ENCODE results near the gene TTC1.

Gene TTC1

GRCh38 chr5:159982421-159983173 is 26.3 kb upstream of the TTC1 start:
- H3K27me3 ChIP-seq (ENCODE audit: insufficient read depth, insufficient read length), result peaks cover 21% of the 10 kb centered on the region
- H3K9ac ChIP-seq (ENCODE audit: insufficient read length, low read depth), result no peak overlapping the region
- H3K4me1 ChIP-seq (ENCODE audit: insufficient read depth, insufficient read length), result no peaks in the 10 kb centered on the region
- no peak overlapping the region for H3K4me3 ChIP-seq (ENCODE audit: insufficient read length, low read depth)
- TF ChIP-seq YY1 (IDR thresholded peaks at IDR 0.05; ENCODE audit: insufficient read depth, insufficient read length) (no peak), ZNF274 (IDR thresholded peaks at IDR 0.05; ENCODE audit: low read depth, low read length) (no peak), SUZ12 (IDR thresholded peaks at IDR 0.05; ENCODE audit: extremely low read depth, insufficient read depth, insufficient read length) (no peak)
- no peak for DNase-seq (ENCODE audit: low read depth, low spot score)
- H3K36me3 ChIP-seq (ENCODE audit: insufficient read depth, insufficient read length, low read length), result no peaks in the 10 kb centered on the region
- no peaks in the 10 kb centered on the region for H3K9me3 ChIP-seq (ENCODE audit: insufficient read depth, low read length)

DNA sequence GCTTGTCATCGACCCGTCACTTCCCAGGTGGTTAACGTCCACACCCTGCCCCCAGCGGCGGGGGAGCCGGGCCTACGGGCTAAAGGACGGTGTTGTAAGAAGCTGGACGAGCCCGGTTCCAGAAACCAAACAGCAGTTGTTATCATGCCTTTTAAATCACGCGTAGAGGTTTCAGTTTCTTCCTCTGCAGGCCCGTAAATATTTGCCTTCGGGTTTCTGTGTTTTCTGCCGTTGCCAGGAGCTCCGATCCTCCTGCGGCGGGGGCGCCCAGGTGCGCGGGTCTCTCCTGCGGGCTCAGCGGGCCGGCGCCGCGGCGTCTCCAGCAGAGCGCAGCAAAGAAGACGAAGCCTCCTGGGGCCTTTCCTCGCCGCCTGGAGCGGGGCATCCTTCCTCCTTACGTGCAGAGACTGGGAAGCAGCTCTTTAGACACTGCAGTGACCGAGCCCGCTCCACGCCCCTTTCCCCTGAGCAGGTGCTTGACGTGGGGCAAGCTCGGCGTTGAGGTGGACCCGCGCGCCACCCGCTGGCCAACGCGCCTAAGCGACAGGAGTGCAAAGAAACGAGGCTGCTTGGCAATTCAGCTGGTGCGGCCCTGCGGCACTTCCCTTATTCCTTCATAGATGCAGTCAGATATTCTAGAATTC is 21.8 kb upstream of the TTC1 start:
- peak; percentile 46 for DNase-seq (ENCODE audit: low read depth, low spot score)
- Histone ChIP-seq H3K9me3 (ENCODE audit: insufficient read depth, low read length) (peaks cover 7% of the 10 kb centered on the region; the same call in 1 of the 2 replicates), H3K9ac (ENCODE audit: insufficient read length, low read depth) (peak overlapping the region; percentile 50), H3K36me3 (ENCODE audit: insufficient read depth, insufficient read length, low read length) (no peaks in the 10 kb centered on the region), H3K27me3 (ENCODE audit: insufficient read depth, insufficient read length) (peaks cover 21% of the 10 kb centered on the region), H3K4me1 (ENCODE audit: insufficient read depth, insufficient read length) (no peaks in the 10 kb centered on the region), H3K4me3 (ENCODE audit: insufficient read length, low read depth) (peak overlapping the region; percentile 18)
- TF ChIP-seq YY1 (IDR thresholded peaks at IDR 0.05; ENCODE audit: insufficient read depth, insufficient read length), result no peak
- no peak for TF ChIP-seq ZNF274 (IDR thresholded peaks at IDR 0.05; ENCODE audit: low read depth, low read length)
- no peak for TF ChIP-seq SUZ12 (IDR thresholded peaks at IDR 0.05; ENCODE audit: extremely low read depth, insufficient read depth, insufficient read length)

DNA sequence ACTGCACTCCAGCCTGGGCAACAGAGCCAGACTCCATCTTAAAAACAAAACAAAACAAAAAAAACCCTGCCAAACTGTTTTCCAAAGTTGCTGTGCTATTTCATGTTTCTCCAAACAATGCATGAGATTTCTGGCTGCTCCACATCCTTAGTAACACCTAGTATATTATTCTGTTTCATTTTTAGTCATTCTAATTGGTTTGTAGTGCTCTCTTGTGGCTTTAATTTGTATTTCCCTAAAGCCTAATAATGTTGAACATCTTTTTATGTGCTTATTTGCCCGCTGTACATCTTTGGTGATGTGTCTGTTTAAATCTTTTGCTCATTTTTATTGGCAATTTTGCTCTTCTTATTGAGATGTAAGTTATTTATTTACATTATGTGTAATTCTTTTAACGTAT is 18.4 kb upstream of the TTC1 start:
- no peak overlapping the region for H3K9ac ChIP-seq (ENCODE audit: insufficient read length, low read depth)
- H3K9me3 ChIP-seq (ENCODE audit: insufficient read depth, low read length), result peaks cover 7% of the 10 kb centered on the region; the same call in 1 of the 2 replicates
- no peaks in the 10 kb centered on the region for H3K36me3 ChIP-seq (ENCODE audit: insufficient read depth, insufficient read length, low read length)
- peaks cover 18% of the 10 kb centered on the region for H3K27me3 ChIP-seq (ENCODE audit: insufficient read depth, insufficient read length)
- no peak overlapping the region for H3K4me3 ChIP-seq (ENCODE audit: insufficient read length, low read depth)
- TF ChIP-seq YY1 (IDR thresholded peaks at IDR 0.05; ENCODE audit: insufficient read depth, insufficient read length) (no peak), SUZ12 (IDR thresholded peaks at IDR 0.05; ENCODE audit: extremely low read depth, insufficient read depth, insufficient read length) (no peak)
- no peak for DNase-seq (ENCODE audit: low read depth, low spot score)
- H3K4me1 ChIP-seq (ENCODE audit: insufficient read depth, insufficient read length), result no peaks in the 10 kb centered on the region

DNA sequence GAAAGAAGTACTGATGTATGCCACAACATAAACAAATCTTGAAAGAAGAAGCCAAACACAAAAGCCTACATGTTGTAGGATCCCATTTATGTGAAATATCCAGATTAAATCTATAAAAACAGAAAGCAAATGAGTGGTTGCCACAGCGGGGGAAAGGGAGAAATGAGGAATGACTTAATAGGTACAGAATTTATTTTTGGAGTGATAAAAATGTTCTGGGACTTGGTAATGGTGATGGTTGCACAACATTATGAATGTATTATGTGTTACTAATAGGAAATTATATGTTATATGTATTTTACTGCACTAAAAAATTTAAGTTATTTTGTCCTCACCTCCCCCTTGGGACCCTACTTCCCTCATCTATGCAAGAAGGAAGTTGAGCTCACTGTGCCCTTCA is 16.4 kb upstream of the TTC1 start:
- DNase-seq (ENCODE audit: low read depth, low spot score), result no peak
- no peak overlapping the region for H3K4me3 ChIP-seq (ENCODE audit: insufficient read length, low read depth)
- peaks cover 7% of the 10 kb centered on the region; the same call in 1 of the 2 replicates for H3K9me3 ChIP-seq (ENCODE audit: insufficient read depth, low read length)
- no peaks in the 10 kb centered on the region for H3K4me1 ChIP-seq (ENCODE audit: insufficient read depth, insufficient read length)
- TF ChIP-seq SUZ12 (IDR thresholded peaks at IDR 0.05; ENCODE audit: extremely low read depth, insufficient read depth, insufficient read length) (no peak), ZNF274 (IDR thresholded peaks at IDR 0.05; ENCODE audit: low read depth, low read length) (no peak)
- H3K36me3 ChIP-seq (ENCODE audit: insufficient read depth, insufficient read length, low read length), result no peaks in the 10 kb centered on the region
- H3K27me3 ChIP-seq (ENCODE audit: insufficient read depth, insufficient read length), result no peaks in the 10 kb centered on the region
- H3K9ac ChIP-seq (ENCODE audit: insufficient read length, low read depth), result no peak overlapping the region

GRCh38 chr5:159993194-159993593 is 15.7 kb upstream of the TTC1 start:
- Histone ChIP-seq H3K27me3 (ENCODE audit: insufficient read depth, insufficient read length) (no peaks in the 10 kb centered on the region), H3K4me1 (ENCODE audit: insufficient read depth, insufficient read length) (no peaks in the 10 kb centered on the region), H3K4me3 (ENCODE audit: insufficient read length, low read depth) (no peak overlapping the region), H3K9ac (ENCODE audit: insufficient read length, low read depth) (no peak overlapping the region), H3K36me3 (ENCODE audit: insufficient read depth, insufficient read length, low read length) (no peaks in the 10 kb centered on the region), H3K9me3 (ENCODE audit: insufficient read depth, low read length) (peaks cover 7% of the 10 kb centered on the region; the same call in 1 of the 2 replicates)
- TF ChIP-seq YY1 (IDR thresholded peaks at IDR 0.05; ENCODE audit: insufficient read depth, insufficient read length), result no peak
- TF ChIP-seq ZNF274 (IDR thresholded peaks at IDR 0.05; ENCODE audit: low read depth, low read length), result no peak
- TF ChIP-seq SUZ12 (IDR thresholded peaks at IDR 0.05; ENCODE audit: extremely low read depth, insufficient read depth, insufficient read length), result no peak
- no peak for DNase-seq (ENCODE audit: low read depth, low spot score)

GRCh38 chr5:159995907-159996306 is 13.0 kb upstream of the TTC1 start:
- Histone ChIP-seq H3K9ac (ENCODE audit: insufficient read length, low read depth) (no peak overlapping the region), H3K4me1 (ENCODE audit: insufficient read depth, insufficient read length) (no peaks in the 10 kb centered on the region), H3K36me3 (ENCODE audit: insufficient read depth, insufficient read length, low read length) (no peaks in the 10 kb centered on the region), H3K4me3 (ENCODE audit: insufficient read length, low read depth) (no peak overlapping the region), H3K27me3 (ENCODE audit: insufficient read depth, insufficient read length) (no peaks in the 10 kb centered on the region), H3K9me3 (ENCODE audit: insufficient read depth, low read length) (no peaks in the 10 kb centered on the region)
- DNase-seq (ENCODE audit: low read depth, low spot score), result no peak
- TF ChIP-seq SUZ12 (IDR thresholded peaks at IDR 0.05; ENCODE audit: extremely low read depth, insufficient read depth, insufficient read length), result no peak
- no peak for TF ChIP-seq YY1 (IDR thresholded peaks at IDR 0.05; ENCODE audit: insufficient read depth, insufficient read length)
- no peak for TF ChIP-seq ZNF274 (IDR thresholded peaks at IDR 0.05; ENCODE audit: low read depth, low read length)

DNA sequence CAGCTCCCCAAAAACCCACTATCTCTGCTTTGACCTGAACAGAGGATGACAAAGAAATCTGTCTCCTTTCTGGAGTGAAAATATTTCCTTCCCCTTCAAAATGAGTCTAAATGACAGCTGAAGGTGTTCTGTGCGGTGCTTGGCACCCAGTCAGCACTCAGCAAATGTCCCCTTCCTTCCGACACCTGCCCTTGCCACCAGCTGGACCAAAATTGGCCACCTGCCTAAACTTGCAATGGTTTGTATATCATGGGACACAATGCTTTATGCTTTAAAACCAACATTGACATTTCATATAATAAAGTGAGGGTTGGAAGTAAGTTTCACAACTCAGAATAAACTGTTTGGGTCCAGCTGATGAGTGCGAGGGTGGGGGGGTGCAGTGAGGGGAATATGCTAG is 7.5 kb upstream of the TTC1 start:
- TF ChIP-seq YY1 (IDR thresholded peaks at IDR 0.05; ENCODE audit: insufficient read depth, insufficient read length) (no peak), ZNF274 (IDR thresholded peaks at IDR 0.05; ENCODE audit: low read depth, low read length) (no peak), SUZ12 (IDR thresholded peaks at IDR 0.05; ENCODE audit: extremely low read depth, insufficient read depth, insufficient read length) (no peak)
- H3K9me3 ChIP-seq (ENCODE audit: insufficient read depth, low read length), result no peaks in the 10 kb centered on the region
- no peak for DNase-seq (ENCODE audit: low read depth, low spot score)
- H3K4me1 ChIP-seq (ENCODE audit: insufficient read depth, insufficient read length), result no peaks in the 10 kb centered on the region
- no peaks in the 10 kb centered on the region for H3K27me3 ChIP-seq (ENCODE audit: insufficient read depth, insufficient read length)
- H3K4me3 ChIP-seq (ENCODE audit: insufficient read length, low read depth), result no peak overlapping the region
- H3K36me3 ChIP-seq (ENCODE audit: insufficient read depth, insufficient read length, low read length), result no peaks in the 10 kb centered on the region
- no peak overlapping the region for H3K9ac ChIP-seq (ENCODE audit: insufficient read length, low read depth)

Measured in NT2/D1 (cell line).